Measurements from ENCODE around the gene GALNT17.

- TF ChIP-seq CTCF (IDR thresholded peaks at IDR 0.05): no peak
- TF ChIP-seq POLR2A (IDR thresholded peaks at IDR 0.05): no peak
Observed at GRCh38 chr7:71184136-71184535, 52.2 kb downstream of the GALNT17 start.
